H1 (cell line): ENCODE data around the gene CHRNA4. TPM values are rescaled to one million over a fixed set of nuclear protein-coding genes. Genes with fewer than 3 reads are reported as not detected.

Experiments used
- CTCF ChIA-PET: fragments of 300-600 bp; sonication (Branson Sonifier 250); formaldehyde crosslinking; loops from one replicate; lab custom pipeline; 2021; ENCODE audit not compliant: partially characterized antibody; lab: Charles Lee
- POLR2A ChIA-PET: fragments of 300-600 bp; sonication (Branson Sonifier 250); formaldehyde crosslinking; loops from one replicate; lab custom pipeline; 2021; ENCODE audit warnings: inconsistent platforms; ENCODE audit not compliant: partially characterized antibody; lab: Charles Lee
- DNase-seq, 2 experiments: peaks; one replicate each; pipeline versions ENCODE4 v3.0.0 to v3.0.0-alpha.2; 2010 to 2022; ENCODE audit warnings: low spot score in 2 of 2, low read depth in 1 of 2, mixed read lengths in 1 of 2
- FAIRE-seq: peaks from 2 replicates; lab custom pipeline; 2011; peaks lifted over from hg19 to GRCh38; lab: Jason Lieb, UNC
- H2AFZ ChIP-seq: 2 replicates; pipeline ENCODE4 v1.8.1; 2012; ENCODE audit warnings: low read length, inconsistent platforms
- H2AK5ac ChIP-seq: 2 replicates; pipeline ENCODE4 v1.6.1; 2013; ENCODE audit warnings: low read depth, low read length
- H2BK120ac ChIP-seq: replicated peaks from 2 replicates; pipeline ENCODE3; 2013; ENCODE audit warnings: low read depth, low read length, inconsistent platforms
- H2BK12ac ChIP-seq: 2 replicates; pipeline ENCODE4 v1.6.1; 2013; ENCODE audit warnings: low read depth, low read length
- H2BK15ac ChIP-seq: 2 replicates; pipeline ENCODE4 v1.6.1; 2013; ENCODE audit warnings: low read length
- H2BK20ac ChIP-seq: 2 replicates; pipeline ENCODE4 v1.6.1; 2013; ENCODE audit warnings: low read length
- H2BK5ac ChIP-seq: 2 replicates; pipeline ENCODE4 v1.6.1; 2013; ENCODE audit warnings: low read depth, low read length
- H3K14ac ChIP-seq: 2 replicates; pipeline ENCODE4 v1.6.1; 2013; ENCODE audit warnings: inconsistent platforms; ENCODE audit not compliant: insufficient read length
- H3K18ac ChIP-seq: 2 replicates; pipeline ENCODE4 v1.6.1; 2013; ENCODE audit warnings: low read length; ENCODE audit errors: extremely low read depth
- H3K23ac ChIP-seq: 2 replicates; pipeline ENCODE4 v1.6.1; 2013; ENCODE audit warnings: inconsistent platforms; ENCODE audit not compliant: insufficient read length
- H3K23me2 ChIP-seq: 2 replicates; pipeline ENCODE4 v1.6.1; 2013; ENCODE audit warnings: low read depth, low read length
- H3K27ac ChIP-seq: 2 replicates; pipeline ENCODE4 v1.6.1; 2011; ENCODE audit warnings: low read depth, low read length, inconsistent platforms
- H3K27me3 ChIP-seq, 4 experiments: replicated peaks in 1 of 4; 1 replicate in 1 of 4; 2 replicates in 3 of 4; pipeline versions ENCODE4 v1.6.1 to v1.8.1; 2011 to 2013; ENCODE audit warnings: low read length in 3 of 4, mild to moderate bottlenecking in 3 of 4, inconsistent platforms in 2 of 4, mixed read lengths in 2 of 4, moderate library complexity in 1 of 4; ENCODE audit not compliant: control insufficient read depth in 3 of 4, insufficient read depth in 3 of 4; ENCODE audit errors: extremely low read depth in 1 of 4
- H3K36me3 ChIP-seq, 4 experiments: 2 replicates each; pipeline versions ENCODE4 v1.6.1 to v1.8.1; 2011 to 2013; ENCODE audit warnings: mild to moderate bottlenecking in 4 of 4, low read length in 3 of 4, moderate library complexity in 2 of 4, control low read depth in 1 of 4, inconsistent platforms in 1 of 4; ENCODE audit not compliant: insufficient read depth in 4 of 4, control insufficient read depth in 2 of 4
- H3K4ac ChIP-seq: replicated peaks from 2 replicates; pipeline ENCODE3; 2013; ENCODE audit warnings: low read length, low read depth, mixed read lengths, inconsistent platforms; ENCODE audit not compliant: insufficient read length
- H3K4me1 ChIP-seq, 4 experiments: replicated peaks in 1 of 4; 1 replicate in 1 of 4; 2 replicates in 3 of 4; pipeline versions ENCODE4 v1.6.1 to v1.8.1; 2011 to 2013; ENCODE audit warnings: low read length in 3 of 4, inconsistent platforms in 2 of 4, mixed read lengths in 1 of 4; ENCODE audit not compliant: insufficient read depth in 4 of 4, control insufficient read depth in 3 of 4
- H3K4me2 ChIP-seq, 2 experiments: 2 replicates each; pipeline versions ENCODE4 v1.6.1 to v1.8.1; 2011 to 2013; ENCODE audit warnings: low read depth in 2 of 2, low read length in 2 of 2, control low read depth in 1 of 2, inconsistent platforms in 1 of 2, mild to moderate bottlenecking in 1 of 2; ENCODE audit not compliant: insufficient read depth in 1 of 2
- H3K4me3 ChIP-seq, 4 experiments: fragments of 200-600, 300-600 bp in 1 of 4; sonication (generic), shearing (Covaris generic), sonication (Bioruptor Twin) in 1 of 4; 2 replicates each; pipeline versions ENCODE4 v1.5.1 to v1.8.1; 2011 to 2016; ENCODE audit warnings: low read length in 4 of 4, low read depth in 3 of 4, control low read depth in 2 of 4, inconsistent platforms in 2 of 4, mild to moderate bottlenecking in 2 of 4, mixed read lengths in 1 of 4, moderate library complexity in 1 of 4; ENCODE audit not compliant: insufficient read depth in 2 of 4; ENCODE audit errors: extremely low read depth in 1 of 4
- H3K56ac ChIP-seq: replicated peaks from 2 replicates; pipeline ENCODE3; 2013; ENCODE audit warnings: low read depth, mild to moderate bottlenecking, mixed read lengths, low read length, inconsistent platforms; ENCODE audit not compliant: insufficient read length
- H3K79me1 ChIP-seq: 2 replicates; pipeline ENCODE4 v1.6.1; 2013; ENCODE audit warnings: low read depth, low read length, control low read depth
- H3K79me2 ChIP-seq, 2 experiments: 2 replicates each; pipeline versions ENCODE4 v1.6.1 to v1.8.1; 2012 to 2013; ENCODE audit warnings: low read length in 2 of 2, mild to moderate bottlenecking in 2 of 2, inconsistent platforms in 1 of 2; ENCODE audit not compliant: insufficient read depth in 2 of 2, control insufficient read depth in 1 of 2
- H3K9ac ChIP-seq, 4 experiments: replicated peaks in 1 of 4; 1 replicate in 1 of 4; 2 replicates in 3 of 4; pipeline versions ENCODE4 v1.6.1 to v1.8.1; 2011 to 2013; ENCODE audit warnings: low read depth in 3 of 4, low read length in 3 of 4, control low read depth in 2 of 4, mild to moderate bottlenecking in 2 of 4, moderate library complexity in 2 of 4, inconsistent platforms in 1 of 4; ENCODE audit errors: extremely low read depth in 1 of 4
- H3K9me3 ChIP-seq, 2 experiments: 2 replicates each; pipeline versions ENCODE4 v1.6.1 to v1.8.1; 2012 to 2013; ENCODE audit warnings: mild to moderate bottlenecking in 2 of 2, moderate library complexity in 2 of 2, control low read depth in 1 of 2, inconsistent platforms in 1 of 2, low read depth in 1 of 2, low read length in 1 of 2, mixed read lengths in 1 of 2; ENCODE audit not compliant: insufficient read depth in 2 of 2
- H4K20me1 ChIP-seq, 2 experiments: replicated peaks in 1 of 2; 2 replicates each; pipeline versions ENCODE3 to v1.8.1; 2011 to 2013; ENCODE audit warnings: inconsistent platforms in 2 of 2, low read length in 2 of 2, mild to moderate bottlenecking in 1 of 2; ENCODE audit not compliant: insufficient read depth in 2 of 2, control insufficient read depth in 1 of 2
- H4K5ac ChIP-seq: 2 replicates; pipeline ENCODE4 v1.6.1; 2013; ENCODE audit warnings: low read length, low read depth, mixed read lengths, inconsistent platforms; ENCODE audit not compliant: insufficient read length
- H4K8ac ChIP-seq: 2 replicates; pipeline ENCODE4 v1.8.0; 2013; ENCODE audit warnings: mild to moderate bottlenecking, moderate library complexity, low read length, inconsistent platforms; ENCODE audit not compliant: insufficient read depth; ENCODE audit errors: extremely low read depth
- H4K91ac ChIP-seq: replicated peaks from 2 replicates; pipeline ENCODE3; 2013; ENCODE audit warnings: low read length, mixed read lengths, inconsistent platforms; ENCODE audit not compliant: insufficient read length
- CBX8 ChIP-seq: fragments of 300-800, 300-1000 bp; sonication (generic); IDR thresholded peaks from 2 replicates; pipeline ENCODE4 v1.7.1; 2016; ENCODE audit warnings: low read depth, low read length, borderline replicate concordance
- CTCF ChIP-seq, 3 experiments: IDR thresholded peaks; 1 replicate in 2 of 3; 2 replicates in 1 of 3; pipeline versions ENCODE4 v1.5.1 to v1.6.1; 2011; ENCODE audit warnings: low read length in 3 of 3, mild to moderate bottlenecking in 3 of 3, inconsistent platforms in 2 of 3, low read depth in 1 of 3, moderate library complexity in 1 of 3; ENCODE audit not compliant: insufficient read depth in 1 of 3; ENCODE audit errors: control extremely low read depth in 1 of 3
- RAD21 ChIP-seq, 2 experiments: IDR thresholded peaks in 1 of 2; conservative IDR thresholded peaks in 1 of 2; 2 replicates each; pipeline ENCODE4 v1.6.1; 2011; ENCODE audit warnings: low read depth in 2 of 2, low read length in 2 of 2, improper control_type of control experiment in 1 of 2, inconsistent platforms in 1 of 2, mild to moderate bottlenecking in 1 of 2, moderate library complexity in 1 of 2
- SAP30 ChIP-seq: fragments of 300-600 bp; sonication (generic); IDR thresholded peaks from 2 replicates; pipeline ENCODE4 v1.7.1; 2012; ENCODE audit warnings: low read length, moderate library complexity, mild to moderate bottlenecking, inconsistent platforms; ENCODE audit not compliant: insufficient read depth, insufficient replicate concordance
- WGBS, 2 experiments: shearing (Covaris generic) in 1 of 2; methylation state at CpG; one replicate each; pipeline versions ENCODE4 v1.1.6 to v1.1.7; 2013 to 2015; ENCODE audit warnings: low lambda C conversion rate in 2 of 2, mixed read lengths in 2 of 2, inconsistent platforms in 1 of 2, low coverage in 1 of 2, missing lambda C conversion rate in 1 of 2; ENCODE audit not compliant: insufficient replicate concordance in 2 of 2, insufficient coverage in 1 of 2, insufficient read length in 1 of 2; ENCODE audit errors: extremely low coverage in 1 of 2, missing lambda C conversion rate in 1 of 2; 5-methylcytosine and 5-hydroxymethylcytosine counted together
- polyA plus RNA-seq, 7 experiments: library from polyadenylated mRNA; depleted of rRNA in 3 of 7; stranded (reverse) in 5 of 7; unstranded in 2 of 7; fragments of >200 nt in 5 of 7; fragments of 200-250 nt in 2 of 7; gene quantifications; 1 replicate in 5 of 7; 2 replicates in 1 of 7; 4 replicates in 1 of 7; pipeline versions ENCODE4 v1.2.1 to v1.2.3, GENCODE V29; 2011 to 2013; ENCODE audit warnings: missing spikeins in 2 of 7, mixed read lengths in 2 of 7
- total RNA-seq: library from RNA; stranded (reverse); fragmentation: NEBNext Ultra II Directional; extraction: Animal tissue kit (Norgen Biotek cat#: 25700); gene quantifications from 2 replicates; pipeline ENCODE4 v1.2.1, GENCODE V29; 2021

The CHRNA4 gene
- total and polyA plus RNA-seq, 2 of the 8 experiments (the other 6 are each of a cell fraction or from before 2014, with no cell fraction given) = 4.3 to 5.7 TPM

- Histone ChIP-seq H3K9ac (no peak overlapping the region; a peak in 1 of 7 replicates), H2BK120ac (no peak overlapping the region), H3K9me3 (peaks cover 0 to 5% of the 10 kb centered on the region in 2 experiments; a peak in 1 of 4 replicates), H3K23me2 (no peaks in the 10 kb centered on the region), H3K79me2 (no peaks in the 10 kb centered on the region), H2AK5ac (no peak overlapping the region), H3K4ac (no peak overlapping the region), H3K56ac (no peak overlapping the region), H3K79me1 (no peaks in the 10 kb centered on the region), H2BK20ac (no peak overlapping the region), H2BK12ac (no peak overlapping the region), H3K23ac (no peak overlapping the region), H3K36me3 (no peaks in the 10 kb centered on the region), H3K27me3 (no peaks in the 10 kb centered on the region), H4K8ac (no peak overlapping the region), H3K4me1 (no peaks in the 10 kb centered on the region; a peak in 1 of 7 replicates), H4K91ac (no peak overlapping the region), H3K14ac (no peak overlapping the region), H3K4me3 (no peak overlapping the region), H3K4me2 (no peak overlapping the region), H3K27ac (no peak overlapping the region), H4K20me1 (no peaks in the 10 kb centered on the region), H2BK5ac (no peak overlapping the region), H2AFZ (no peak overlapping the region), H2BK15ac (no peak overlapping the region), H4K5ac (no peak overlapping the region), H3K18ac (no peak overlapping the region)
- POLR2A ChIA-PET = no interaction called here
- DNase-seq = no peak
- WGBS, 2 experiments = 75% methylated on average over 18 of the region's 18 CpGs; no CpG with 5 or more reads in 1 of the 2 experiments
- TF ChIP-seq SAP30 (no peak), RAD21 (IDR thresholded peaks at IDR 0.05 in 1 of 2, conservative IDR thresholded peaks at IDR 0.05 in 1 of 2; ENCODE audit: low read depth in 2 of 2, low read length in 2 of 2) (peak in 1 of 2 experiments; percentile 14; a peak in 1 of 4 replicates), CTCF (IDR thresholded peaks at IDR 0.05; ENCODE audit: control extremely low read depth in 1 of 3, insufficient read depth in 1 of 3, low read depth in 1 of 3, low read length in 3 of 3) (peak; percentile 23 to 45 (median 35); a peak in 3 of 4 replicates), CBX8 (no peak)
- FAIRE-seq = no peak
- CTCF ChIA-PET = interaction anchor here (0.6 to 1.0 kb wide), 5 partner anchors 11 to 57 kb away, joined by 3 to 5 read pairs (median 4); no protein-coding TSS in a partner anchor
Observed at GRCh38 chr20:63323357-63323981, 37.7 kb downstream of the CHRNA4 start.
